ENCODE data around the gene TMEM258. TPM values are rescaled to one million over a fixed set of nuclear protein-coding genes. Genes with fewer than 3 reads are reported as not detected.

Gene TMEM258
- total RNA-seq, 1 experiment from 2014 or later = 115 TPM

GRCh38 chr11:61777234-61778090, 14.9 kb downstream of the TMEM258 start:
- no peak for DNase-seq (ENCODE audit: low spot score)

DNA sequence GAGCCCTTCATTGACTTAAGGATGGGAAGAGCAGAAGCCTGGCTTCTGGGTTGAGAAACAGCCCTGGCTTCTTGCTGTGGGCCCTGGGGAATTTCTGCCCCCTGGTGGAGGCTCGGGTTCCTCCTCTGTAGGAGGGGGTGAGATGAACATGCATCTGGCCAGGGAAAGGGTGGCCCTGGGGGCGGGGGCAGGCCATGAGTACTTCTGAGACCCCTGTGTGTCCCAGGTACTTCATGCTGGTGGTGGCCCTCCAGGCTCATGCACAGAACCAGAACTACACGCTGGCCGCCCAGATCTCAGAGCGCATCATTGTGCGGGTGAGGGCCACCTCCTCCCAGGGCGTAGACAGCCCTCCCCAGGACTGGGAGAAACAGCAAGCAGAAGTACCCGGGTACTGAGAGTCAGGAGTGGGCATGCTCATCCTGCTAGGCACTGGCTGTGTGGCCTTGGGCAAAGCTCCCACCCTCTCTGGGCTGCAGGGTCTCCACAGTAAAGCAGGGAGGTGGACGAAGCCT, 15.8 kb downstream of the TMEM258 start:
- peak; percentile 44 for DNase-seq (ENCODE audit: low spot score)

GRCh38 chr11:61775606-61776554, 16.5 kb downstream of the TMEM258 start:
- DNase-seq (ENCODE audit: low spot score) = no peak

DNA sequence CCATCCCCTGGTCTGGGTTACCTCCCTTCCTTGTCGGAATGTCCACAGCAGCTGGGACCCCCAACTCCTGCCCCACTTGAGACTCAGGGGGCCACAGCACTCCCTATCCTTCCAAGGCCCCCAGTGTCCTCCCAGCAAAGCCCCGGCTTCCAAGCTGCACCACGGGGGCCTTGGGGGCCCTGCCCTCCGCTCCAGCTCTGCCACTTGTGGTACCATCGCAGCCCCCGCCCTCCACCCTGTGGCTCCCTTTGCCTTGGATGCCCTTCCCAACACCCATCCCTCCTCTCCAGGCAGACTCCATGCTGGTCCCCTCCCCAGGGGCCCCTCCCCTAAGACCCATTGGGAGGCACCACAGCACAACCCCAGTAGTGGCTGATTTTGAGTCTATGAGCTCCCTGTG, 17.3 kb downstream of the TMEM258 start:
- no peak for DNase-seq (ENCODE audit: low spot score)

DNA sequence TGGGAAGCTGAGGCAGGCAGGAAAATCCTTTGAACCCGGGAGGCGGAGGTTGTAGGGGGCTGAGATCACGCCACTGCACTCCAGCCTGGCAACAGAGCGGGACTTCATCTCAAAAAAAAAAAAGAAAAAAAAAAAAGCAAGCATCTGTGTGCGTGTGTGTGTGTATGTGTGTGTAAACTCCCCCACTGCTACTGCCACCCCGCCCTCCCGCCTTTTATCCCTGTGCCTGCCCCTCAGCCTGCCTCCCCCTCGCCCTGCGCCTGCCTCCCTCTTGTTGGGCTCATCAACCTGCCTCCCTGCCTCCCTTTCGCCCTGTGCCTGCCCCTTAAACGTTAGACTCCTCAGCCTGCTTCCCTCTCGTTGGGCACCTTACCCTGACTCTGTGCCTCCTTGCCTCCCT, 18.0 kb downstream of the TMEM258 start:
- DNase-seq (ENCODE audit: low spot score) = no peak

- no peak for DNase-seq (ENCODE audit: low spot score)
Observed at GRCh38 chr11:61773809-61774208, 18.6 kb downstream of the TMEM258 start.

DNA sequence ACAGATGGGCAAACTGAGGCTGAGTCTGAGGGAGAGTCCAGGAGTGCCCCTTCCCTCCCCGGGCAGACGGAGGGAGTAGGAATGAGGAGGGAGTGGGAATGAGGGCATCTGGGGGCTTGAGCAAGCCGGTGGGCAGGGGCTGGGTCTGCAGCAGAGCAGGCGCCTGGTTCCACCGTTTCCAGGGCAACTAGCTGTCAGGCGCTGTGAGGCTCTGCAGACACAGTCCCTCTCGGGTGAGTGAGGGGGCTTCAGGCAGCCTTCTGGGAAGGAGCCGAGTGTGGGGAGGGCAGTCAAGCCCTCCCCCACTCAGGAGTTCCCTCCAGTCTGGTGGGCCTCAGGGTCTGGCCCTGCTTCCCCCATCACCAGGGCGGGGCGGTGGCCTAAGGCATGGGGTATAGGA, 19.0 kb downstream of the TMEM258 start:
- no peak for DNase-seq (ENCODE audit: low spot score)

GRCh38 chr11:61771985-61772455, 20.4 kb downstream of the TMEM258 start:
- no peak for DNase-seq (ENCODE audit: low spot score)

DNA sequence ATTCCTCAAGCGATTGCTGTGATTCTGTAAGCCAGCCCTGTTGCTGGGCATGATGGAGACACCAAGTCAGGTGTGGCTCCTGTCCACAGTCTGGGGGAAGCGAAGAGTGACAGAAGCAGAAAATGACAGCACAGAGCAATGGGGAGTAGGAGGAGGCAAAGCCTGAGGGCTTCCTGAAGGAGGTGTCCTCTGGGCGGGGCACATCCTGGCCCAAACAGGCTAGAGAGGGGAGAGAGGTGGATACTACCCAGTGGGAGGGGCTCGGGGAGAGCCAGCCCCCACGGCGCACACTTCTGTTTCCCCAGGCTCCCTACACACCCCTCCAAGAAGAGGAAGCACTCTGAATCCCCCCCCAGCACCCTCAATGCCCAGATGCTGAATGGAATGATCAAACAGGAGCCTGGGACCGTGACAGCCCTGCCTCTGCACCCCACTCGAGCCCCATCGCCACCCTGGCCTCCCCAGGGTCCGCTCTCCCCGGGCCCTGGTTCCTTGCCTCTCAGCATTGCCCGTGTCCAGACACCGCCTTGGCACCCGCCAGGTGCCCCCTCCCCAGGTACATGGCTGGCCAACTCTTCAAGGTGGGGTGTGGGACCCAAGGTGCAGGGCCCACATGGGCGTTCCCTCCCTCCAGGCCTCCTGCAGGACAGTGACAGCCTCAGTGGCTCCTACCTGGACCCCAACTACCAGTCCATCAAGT, 21.1 kb downstream of the TMEM258 start:
- no peak for DNase-seq (ENCODE audit: low spot score)

GRCh38 chr11:61769946-61770683, 22.3 kb downstream of the TMEM258 start:
- no peak for DNase-seq (ENCODE audit: low spot score)

GRCh38 chr11:61769169-61769920, 23.1 kb downstream of the TMEM258 start:
- DNase-seq (ENCODE audit: low spot score) = peak; percentile 27

- no peak for DNase-seq (ENCODE audit: low spot score)
Observed at GRCh38 chr11:61768376-61769076, 23.9 kb downstream of the TMEM258 start.

DNA sequence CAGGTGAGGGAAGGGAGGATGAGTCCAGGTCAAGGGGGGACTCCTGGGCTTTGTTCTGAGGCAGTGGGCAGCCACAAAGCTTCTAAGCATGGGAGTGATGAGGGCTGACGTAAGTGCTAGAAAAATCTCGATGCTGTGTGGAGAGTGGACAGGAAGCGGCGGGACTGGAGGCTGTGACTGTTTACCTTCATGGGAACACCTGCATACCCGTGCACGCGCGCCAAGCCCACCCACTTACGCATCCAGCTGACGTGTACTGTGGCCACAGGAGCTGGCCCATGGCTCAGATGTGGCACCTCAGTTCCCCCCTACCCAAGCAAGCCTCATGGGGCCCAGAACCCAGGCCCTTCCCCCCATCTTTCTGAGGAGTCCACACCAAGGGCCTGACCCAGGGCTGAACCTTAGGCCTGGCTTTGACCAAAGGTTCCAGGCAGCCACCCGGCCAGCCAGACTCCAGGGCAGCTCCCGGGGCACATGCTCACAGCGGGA, 26.0 kb downstream of the TMEM258 start:
- no peak for DNase-seq (ENCODE audit: low spot score)

DNA sequence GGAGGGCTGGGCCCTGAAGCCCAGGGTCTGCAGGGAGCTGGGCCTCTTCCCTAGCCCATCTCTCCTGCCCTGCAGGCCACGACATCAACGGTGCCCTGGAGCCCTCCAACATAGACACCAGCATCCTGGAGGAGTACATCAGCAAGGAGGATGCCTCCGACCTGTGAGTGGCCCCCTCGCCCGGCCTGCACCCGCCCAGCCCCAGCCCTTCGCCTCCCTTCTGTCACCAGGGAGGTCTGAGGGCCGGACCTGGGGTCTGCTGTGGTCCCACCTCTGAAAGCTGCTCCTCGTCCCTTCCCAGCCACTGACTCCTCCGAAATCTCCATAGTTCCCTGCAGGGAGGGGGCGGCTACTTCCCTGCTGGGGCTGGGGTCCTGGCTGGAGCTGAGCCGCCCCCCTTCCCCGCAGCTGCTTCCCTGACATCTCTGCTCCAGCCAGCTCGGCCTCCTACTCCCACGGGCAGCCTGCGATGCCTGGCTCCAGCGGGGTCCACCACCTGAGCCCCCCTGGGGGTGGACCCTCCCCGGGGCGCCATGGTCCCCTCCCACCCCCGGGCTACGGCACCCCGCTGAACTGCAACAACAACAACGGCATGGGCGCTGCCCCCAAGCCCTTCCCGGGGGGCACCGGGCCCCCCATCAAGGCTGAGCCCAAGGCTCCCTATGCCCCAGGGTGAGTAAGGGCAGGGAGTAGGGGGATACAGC, 26.7 kb downstream of the TMEM258 start:
- DNase-seq (ENCODE audit: low spot score) = no peak

GRCh38 chr11:61764606-61765260, 27.7 kb downstream of the TMEM258 start:
- DNase-seq (ENCODE audit: low spot score) = no peak

GRCh38 chr11:61763930-61764605, 28.3 kb downstream of the TMEM258 start:
- no peak for DNase-seq (ENCODE audit: low spot score)

DNA sequence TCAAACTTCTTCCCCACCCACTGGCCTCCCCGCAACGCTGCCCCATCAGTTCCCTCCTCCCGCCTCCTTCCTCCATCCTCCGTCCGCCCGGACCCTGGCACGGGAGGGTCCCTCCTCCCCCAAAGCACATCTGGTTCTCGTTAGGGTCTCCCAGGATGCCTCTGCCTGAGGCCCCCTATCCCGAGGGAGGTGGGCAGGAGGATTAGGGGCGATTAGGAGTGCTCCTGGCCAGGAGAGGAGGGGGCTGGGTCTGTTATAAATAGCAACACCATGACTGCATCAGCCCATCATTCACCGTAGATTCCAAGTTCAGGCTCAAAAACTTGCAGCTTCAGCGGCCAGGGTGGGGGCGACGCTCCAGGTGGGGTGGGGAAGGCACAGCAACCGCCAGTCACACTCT, 29.6 kb downstream of the TMEM258 start:
- no peak for DNase-seq (ENCODE audit: low spot score)

- no peak for DNase-seq (ENCODE audit: low spot score)
Observed at GRCh38 chr11:61762223-61762615, 30.2 kb downstream of the TMEM258 start.

Measured in A172 (cell line).